Right atrium auricular region (tissue), 2 donors: ENCODE measurements around the gene FAM13C. TPM values are rescaled to one million over a fixed set of nuclear protein-coding genes. Genes with fewer than 3 reads are reported as not detected.

Source experiments
- DNase-seq: peaks from one replicate; pipeline ENCODE4 v3.0.0-alpha.2; 2019; ENCODE audit warnings: low spot score
- H3K27ac ChIP-seq, 2 donors: fragments of 200-600 bp; sonication (generic); 1 replicate in 1 of 2; 2 replicates in 1 of 2; pipeline ENCODE4 v1.5.1; 2016 to 2019
- H3K27me3 ChIP-seq, 2 donors: fragments of 200-600 bp; sonication (generic); one replicate each; pipeline versions ENCODE4 v1.5.1 to v1.6.0; 2017 to 2019
- H3K36me3 ChIP-seq: fragments of 200-600 bp; sonication (generic); one replicate; pipeline ENCODE4 v1.5.1; 2016
- H3K4me1 ChIP-seq, 2 donors: fragments of 200-600 bp; sonication (generic); one replicate each; pipeline versions ENCODE4 v1.5.1 to v1.6.0; 2017 to 2019
- H3K4me3 ChIP-seq, 2 donors: fragments of 200-600 bp; sonication (generic); 1 replicate in 1 of 2; 2 replicates in 1 of 2; pipeline ENCODE4 v1.5.1; 2017 to 2019; ENCODE audit warnings: mild to moderate bottlenecking in 1 of 2, moderate library complexity in 1 of 2
- H3K9me3 ChIP-seq, 2 donors: fragments of 200-600 bp; sonication (generic); one replicate each; pipeline ENCODE4 v1.5.1; 2019
- CTCF ChIP-seq, 2 donors: fragments of 200-600 bp; sonication (generic); IDR thresholded peaks; one replicate each; pipeline ENCODE4 v1.5.1; 2019; ENCODE audit warnings: antibody characterized with exemption in 2 of 2
- total RNA-seq, 2 donors: library from RNA; depleted of rRNA; stranded (reverse); fragments of >200 nt; gene quantifications; one replicate each; pipeline ENCODE4 v1.1.0, GENCODE V29; 2016

The FAM13C gene
- total RNA-seq, 2 donors from 2014 or later: 3.8 to 4.4 TPM

- no peak for TF ChIP-seq CTCF (IDR thresholded peaks at IDR 0.05)
- Histone ChIP-seq H3K27ac (no peak overlapping the region), H3K4me3 (no peak overlapping the region), H3K9me3 (no peaks in the 10 kb centered on the region), H3K4me1 (no peaks in the 10 kb centered on the region), H3K27me3 (no peaks in the 10 kb centered on the region), H3K36me3 (no peaks in the 10 kb centered on the region)
- no peak for DNase-seq
Observed at GRCh38 chr10:59283456-59284091, 78.8 kb downstream of the FAM13C start.

GRCh38 chr10:59281861-59282260 lies 80.5 kb downstream of the FAM13C start:
- no peak for TF ChIP-seq CTCF (IDR thresholded peaks at IDR 0.05)
- Histone ChIP-seq H3K27me3 (no peaks in the 10 kb centered on the region), H3K4me3 (no peak overlapping the region), H3K27ac (no peak overlapping the region), H3K9me3 (no peaks in the 10 kb centered on the region), H3K36me3 (no peaks in the 10 kb centered on the region), H3K4me1 (no peaks in the 10 kb centered on the region)
- DNase-seq: no peak

- DNase-seq: no peak
- Histone ChIP-seq H3K27me3 (no peaks in the 10 kb centered on the region), H3K9me3 (no peaks in the 10 kb centered on the region), H3K4me1 (no peaks in the 10 kb centered on the region), H3K27ac (no peak overlapping the region), H3K4me3 (no peak overlapping the region), H3K36me3 (no peaks in the 10 kb centered on the region)
- no peak for TF ChIP-seq CTCF (IDR thresholded peaks at IDR 0.05)
Observed at GRCh38 chr10:59279991-59280505, 82.3 kb downstream of the FAM13C start.

- Histone ChIP-seq H3K36me3 (no peaks in the 10 kb centered on the region), H3K9me3 (no peaks in the 10 kb centered on the region), H3K27me3 (no peaks in the 10 kb centered on the region), H3K4me1 (no peaks in the 10 kb centered on the region), H3K4me3 (no peak overlapping the region), H3K27ac (no peak overlapping the region)
- DNase-seq: no peak
- no peak for TF ChIP-seq CTCF (IDR thresholded peaks at IDR 0.05)
Observed at GRCh38 chr10:59279476-59279875, 82.9 kb downstream of the FAM13C start.

- H3K27ac ChIP-seq: no peak overlapping the region
- no peaks in the 10 kb centered on the region for H3K9me3 ChIP-seq
- no peak for DNase-seq
- H3K4me1 ChIP-seq: no peaks in the 10 kb centered on the region
- no peak for TF ChIP-seq CTCF (IDR thresholded peaks at IDR 0.05)
- H3K36me3 ChIP-seq: no peaks in the 10 kb centered on the region
- no peak overlapping the region for H3K4me3 ChIP-seq
- no peaks in the 10 kb centered on the region for H3K27me3 ChIP-seq
Observed at GRCh38 chr10:59276919-59277318, 85.4 kb downstream of the FAM13C start.

GRCh38 chr10:59276133-59276532 lies 86.2 kb downstream of the FAM13C start:
- DNase-seq: no peak
- no peak overlapping the region for H3K27ac ChIP-seq
- H3K27me3 ChIP-seq: no peaks in the 10 kb centered on the region
- TF ChIP-seq CTCF (IDR thresholded peaks at IDR 0.05): no peak
- no peak overlapping the region for H3K4me3 ChIP-seq
- H3K4me1 ChIP-seq: no peaks in the 10 kb centered on the region
- H3K36me3 ChIP-seq: no peaks in the 10 kb centered on the region
- no peaks in the 10 kb centered on the region for H3K9me3 ChIP-seq
